HG03342 (cell line): ENCODE data around the gene MFGE8.
A peak's percentile ranks its signal among the peaks of the same experiment; 100 is the strongest.

Experiments used
- ATAC-seq: cut with Tn5 transposase; IDR thresholded peaks from one replicate; pipeline ENCODE4 v1.9.1; 2021; ENCODE audit warnings: mild to moderate bottlenecking, moderate library complexity; ENCODE audit not compliant: unreplicated experiment

MFGE8 gene

GRCh38 chr15:88920186-88920891, 7.2 kb upstream of the MFGE8 start:
- no peak for ATAC-seq

- ATAC-seq, result peak; percentile 60
These were observed 5.6 kb upstream of the MFGE8 start for GRCh38 chr15:88918738-88919137.

GRCh38 chr15:88917760-88918159, 4.6 kb upstream of the MFGE8 start:
- no peak for ATAC-seq

- no peak for ATAC-seq
These were observed 2.2 kb upstream of the MFGE8 start for GRCh38 chr15:88915354-88915753.

GRCh38 chr15:88913850-88914169, 631 bp upstream of the MFGE8 start:
- no peak for ATAC-seq

GRCh38 chr15:88912500-88912921, 668 bp downstream of the MFGE8 start:
- ATAC-seq, result no peak

- ATAC-seq, result no peak
These were observed 1.4 kb downstream of the MFGE8 start for GRCh38 chr15:88911766-88912118.

- no peak for ATAC-seq
These were observed 3.0 kb downstream of the MFGE8 start for GRCh38 chr15:88909956-88910831.

GRCh38 chr15:88908697-88909621, 4.2 kb downstream of the MFGE8 start:
- no peak for ATAC-seq

- ATAC-seq, result no peak
These were observed 5.1 kb downstream of the MFGE8 start for GRCh38 chr15:88908123-88908522.

GRCh38 chr15:88907111-88907510, 6.1 kb downstream of the MFGE8 start:
- no peak for ATAC-seq

- no peak for ATAC-seq
These were observed 6.6 kb downstream of the MFGE8 start for GRCh38 chr15:88906551-88906950.

- ATAC-seq, result no peak
These were observed 7.0 kb downstream of the MFGE8 start for GRCh38 chr15:88906130-88906529.

- ATAC-seq, result no peak
These were observed 7.6 kb downstream of the MFGE8 start for GRCh38 chr15:88905576-88905975.

GRCh38 chr15:88904624-88905327, 8.4 kb downstream of the MFGE8 start:
- peak; percentile 86 for ATAC-seq

- no peak for ATAC-seq
These were observed 8.9 kb downstream of the MFGE8 start for GRCh38 chr15:88904257-88904623.

GRCh38 chr15:88902846-88903245, 10.3 kb downstream of the MFGE8 start:
- ATAC-seq, result no peak

GRCh38 chr15:88902221-88902835, 10.9 kb downstream of the MFGE8 start:
- ATAC-seq, result no peak

- ATAC-seq, result no peak
These were observed 11.5 kb downstream of the MFGE8 start for GRCh38 chr15:88901508-88902220.

- no peak for ATAC-seq
These were observed 12.2 kb downstream of the MFGE8 start for GRCh38 chr15:88900982-88901418.
